Heart left ventricle (tissue), 13 donors: Measurements from ENCODE around the gene PARP8.

Experiments
- POLR2A ChIP-seq, 2 donors: fragments of 450-650 bp; IDR thresholded peaks; one replicate each; pipeline ENCODE4 v1.6.1; 2017; ENCODE audit warnings: antibody characterized with exemption in 2 of 2, mild to moderate bottlenecking in 2 of 2, moderate library complexity in 2 of 2
- TF ChIP-seq, protein P1 (sequence below), 12 donors: fragments of 200-600 bp; sonication (generic) in 4 of 12; IDR thresholded peaks; one replicate each; pipeline versions ENCODE4 v1.5.0 to v1.8.0; 2018 to 2022; ENCODE audit warnings: antibody characterized with exemption in 12 of 12, mild to moderate bottlenecking in 5 of 12
- donor health status: ischemic (EF 13 %, LVEDD 7.1; RV severe dilation, severe dysfunction).
- donor health status: DM: no; HTN: yes; CAD: no.
- donor health status: DM: no; HTN: no; CAD: no.
- donor health status: ischemic (EF 25% LVEDD 6.9; RV normal size, moderate dysfunction).
- donor health status: ischemic (EF 25% LVEDD 5.7; RV mildly dilated, moderate dysfunction).
- donor health status: ischemic (EF 35%, LVEDD 5.7; RV mildly dilated, moderate dysfunction).
- donor health status: nonischemic (EF 11% LVEDD 7.7; RV severe dilation, severe dysfunction).
- donor health status: DM: yes; HTN: yes; CAD: no.
- donor health status: PGD.
- donor health status: ischemic (EF 29% LVEDD 5.4; RV normal size, mild dysfunction).
- donor health status: nonischemic (EF 23%, LVEDD 6.1; RV moderate dilation, normal function).

DNA sequence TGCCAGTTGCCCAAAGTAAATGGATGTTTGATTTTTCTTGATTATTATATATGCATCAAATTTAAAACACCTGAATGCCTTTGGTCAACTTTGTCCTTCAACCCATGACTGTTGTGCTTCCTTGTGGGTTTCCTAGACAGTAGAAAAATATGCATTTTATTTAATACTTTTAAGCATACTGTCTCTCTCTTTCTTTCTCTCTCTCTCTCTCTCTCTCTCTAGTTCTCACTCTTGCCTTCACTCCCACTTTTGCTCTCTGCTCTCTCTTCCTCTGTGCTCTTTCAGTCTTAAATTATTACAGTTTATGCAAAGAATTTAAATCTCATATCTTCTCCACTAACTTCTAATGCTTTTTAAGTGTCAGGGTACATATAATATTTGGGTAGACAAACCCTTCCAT is 173.0 kb downstream of the PARP8 start:
- TF ChIP-seq, protein P1, sequence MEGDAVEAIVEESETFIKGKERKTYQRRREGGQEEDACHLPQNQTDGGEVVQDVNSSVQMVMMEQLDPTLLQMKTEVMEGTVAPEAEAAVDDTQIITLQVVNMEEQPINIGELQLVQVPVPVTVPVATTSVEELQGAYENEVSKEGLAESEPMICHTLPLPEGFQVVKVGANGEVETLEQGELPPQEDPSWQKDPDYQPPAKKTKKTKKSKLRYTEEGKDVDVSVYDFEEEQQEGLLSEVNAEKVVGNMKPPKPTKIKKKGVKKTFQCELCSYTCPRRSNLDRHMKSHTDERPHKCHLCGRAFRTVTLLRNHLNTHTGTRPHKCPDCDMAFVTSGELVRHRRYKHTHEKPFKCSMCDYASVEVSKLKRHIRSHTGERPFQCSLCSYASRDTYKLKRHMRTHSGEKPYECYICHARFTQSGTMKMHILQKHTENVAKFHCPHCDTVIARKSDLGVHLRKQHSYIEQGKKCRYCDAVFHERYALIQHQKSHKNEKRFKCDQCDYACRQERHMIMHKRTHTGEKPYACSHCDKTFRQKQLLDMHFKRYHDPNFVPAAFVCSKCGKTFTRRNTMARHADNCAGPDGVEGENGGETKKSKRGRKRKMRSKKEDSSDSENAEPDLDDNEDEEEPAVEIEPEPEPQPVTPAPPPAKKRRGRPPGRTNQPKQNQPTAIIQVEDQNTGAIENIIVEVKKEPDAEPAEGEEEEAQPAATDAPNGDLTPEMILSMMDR (IDR thresholded peaks at IDR 0.05) = no peak
- no peak for TF ChIP-seq POLR2A (IDR thresholded peaks at IDR 0.05)
